ENCODE data around the gene PRRC2C. TPM values are rescaled to one million over a fixed set of nuclear protein-coding genes. Genes with fewer than 3 reads are reported as not detected.

Gene PRRC2C
- total RNA-seq, 1 experiment from 2014 or later: 267 TPM

DNA sequence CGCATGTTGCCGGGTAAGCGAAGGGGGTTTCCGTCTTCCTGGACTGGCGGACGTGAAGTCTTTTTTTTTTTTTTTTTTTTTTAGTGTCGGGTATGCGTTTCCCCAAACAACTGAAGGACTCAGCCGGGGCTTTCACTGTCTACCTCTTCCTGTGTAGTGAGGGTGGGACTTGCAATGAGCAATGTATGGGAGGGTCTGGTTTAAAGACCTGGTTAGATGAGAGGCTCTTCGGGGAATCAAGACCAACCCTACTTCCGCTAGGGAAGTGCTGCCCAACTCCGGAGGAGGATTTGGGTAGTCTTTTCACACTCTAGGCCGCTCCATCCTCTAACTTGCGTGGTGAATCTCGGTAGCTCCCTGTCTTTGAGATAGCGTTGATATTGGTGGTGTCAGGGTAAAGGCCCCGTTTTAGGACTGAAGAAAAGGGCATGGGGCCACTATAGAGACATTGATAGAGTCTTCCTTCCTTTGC is 754 bp downstream of the PRRC2C start:
- no peak for TF ChIP-seq CTCF (conservative IDR thresholded peaks at IDR 0.05)
- H3K79me2 ChIP-seq (ENCODE audit: insufficient read depth, low read length): peaks cover 48% of the 10 kb centered on the region
- peak overlapping the region; percentile 82 for H3K18ac ChIP-seq (ENCODE audit: insufficient read length, low read depth, low read length)
- peak overlapping the region; percentile 88 for H3K9ac ChIP-seq (ENCODE audit: extremely low read depth, insufficient read length, low read length)
- H3K27me3 ChIP-seq (ENCODE audit: insufficient read depth, low read length): no peaks in the 10 kb centered on the region; the same call in 1 of the 2 replicates
- Mint-ChIP-seq H3K27ac (peak overlapping the region; percentile 98 to 100 (median 99)), H3K9me3 (no peaks in the 10 kb centered on the region), H3K27me3 (ENCODE audit: low read depth) (no peaks in the 10 kb centered on the region), H3K4me1 (peaks cover 33 to 34% of the 10 kb centered on the region in 2 experiments), H3K36me3 (ENCODE audit: insufficient read depth in 1 of 3, low read depth in 3 of 3) (peaks cover 2 to 8% (median 7%) of the 10 kb centered on the region in 3 experiments; a peak in 6 of 7 replicates), H3K4me3 (peak overlapping the region; percentile 92 to 98)
- no peak overlapping the region for H2AFZ ChIP-seq (ENCODE audit: low read length)
- no CpG with 5 or more reads among the region's 17 CpGs for WGBS (ENCODE audit: extremely low coverage, insufficient read length, low lambda C conversion rate)
- no peak overlapping the region for H4K91ac ChIP-seq (ENCODE audit: insufficient read length, low read depth, low read length)
- H3K56ac ChIP-seq (ENCODE audit: insufficient read length, low read depth, low read length): no peak overlapping the region
- H3K79me1 ChIP-seq (ENCODE audit: insufficient read depth, low read depth, low read length, poor library complexity, severe bottlenecking): no peaks in the 10 kb centered on the region
- H4K8ac ChIP-seq (replicated peaks; ENCODE audit: insufficient read length, low read depth, low read length): no peak overlapping the region
- no peak overlapping the region for H2BK120ac ChIP-seq (ENCODE audit: low read depth, low read length, poor library complexity, severe bottlenecking)
- H3K9me3 ChIP-seq (ENCODE audit: control insufficient read depth, low read depth, low read length): no peaks in the 10 kb centered on the region
- H3K27ac ChIP-seq (ENCODE audit: insufficient read length, low read depth, low read length): peak overlapping the region; percentile 74
- no peak overlapping the region for H2BK20ac ChIP-seq (ENCODE audit: low read depth, low read length, poor library complexity, severe bottlenecking)
- no peak for DNase-seq
- no peak overlapping the region for H3K23ac ChIP-seq (ENCODE audit: insufficient read length, low read depth, low read length)
- H3K4me2 ChIP-seq (ENCODE audit: insufficient read depth, insufficient read length, low read length): peak overlapping the region; percentile 84
- peaks cover 6% of the 10 kb centered on the region for H3K23me2 ChIP-seq (ENCODE audit: insufficient read length, low read depth, low read length, poor library complexity, severe bottlenecking)
- no peak overlapping the region for H2BK12ac ChIP-seq (ENCODE audit: insufficient read length, low read depth, low read length)
- H2BK15ac ChIP-seq (ENCODE audit: low read depth, low read length): no peak overlapping the region
- peak overlapping the region; percentile 29 for H4K5ac ChIP-seq (ENCODE audit: insufficient read length, low read depth, low read length)
- H3K4me1 ChIP-seq (ENCODE audit: insufficient read depth, low read length): no peaks in the 10 kb centered on the region
- no peaks in the 10 kb centered on the region for H4K20me1 ChIP-seq (ENCODE audit: control insufficient read depth, insufficient read depth, insufficient read length)
- H3K4ac ChIP-seq (ENCODE audit: low read depth, low read length): no peak overlapping the region; the same call in 1 of the 2 replicates
- no peak overlapping the region for H2BK5ac ChIP-seq (ENCODE audit: insufficient read length, low read length)
- no peak overlapping the region for H2AK5ac ChIP-seq (ENCODE audit: insufficient read length, low read length)
- peak overlapping the region; percentile 80 for H3K14ac ChIP-seq (ENCODE audit: insufficient read depth, low read length)
- H3T11ph ChIP-seq (ENCODE audit: low read length): no peak overlapping the region
